HepG2 (cell line): ENCODE results near the gene USH2A. TPM values are rescaled to one million over a fixed set of nuclear protein-coding genes. Genes with fewer than 3 reads are reported as not detected.

Experiments
- ATAC-seq: fragments of 200-7000 bp; cut with Tn5 transposase; 3 replicates; pipeline ENCODE4 v1.9.1; 2020; ENCODE audit warnings: mild to moderate bottlenecking, moderate library complexity
- BruUV-seq: library from RNA; stranded (reverse); fragments of 400-500 nt; replicated peaks from 2 replicates; lab custom pipeline; 2021; lab: Mats Ljungman, UMichigan
- CTCF ChIA-PET: fragments of 300-600 bp; formaldehyde crosslinking; extraction: SDS; loops from one replicate; lab custom pipeline; 2021; ENCODE audit warnings: low total read pairs, inconsistent platforms, low intra/inter-chr PET ratio; lab: Yijun Ruan, JAX
- POLR2A ChIA-PET: fragments of 350-600 bp; sonication (Branson Sonifier 250); formaldehyde crosslinking; loops from one replicate; lab custom pipeline; 2020; ENCODE audit warnings: antibody characterized with exemption, inconsistent platforms; lab: Yijun Ruan, JAX
- DNase-seq: peaks from one replicate; pipeline ENCODE4 v3.0.0-alpha.2; 2015; ENCODE audit warnings: low spot score
- FAIRE-seq: peaks from 3 replicates; lab custom pipeline; 2011; peaks lifted over from hg19 to GRCh38; lab: Jason Lieb, UNC
- H2AFZ ChIP-seq: one replicate; pipeline ENCODE4 v1.6.1; 2011; ENCODE audit warnings: low read length, inconsistent platforms
- H3K27ac ChIP-seq: fragments of 300-600 bp; 3 replicates; pipeline ENCODE4 v1.8.0; 2011; ENCODE audit warnings: mixed run types, mild to moderate bottlenecking, mixed read lengths, low read length, inconsistent platforms; ENCODE audit not compliant: insufficient read depth; ENCODE audit errors: extremely low read length
- H3K27me3 ChIP-seq, 2 experiments: fragments of 200-600 bp in 1 of 2; 2 replicates in 1 of 2; 3 replicates in 1 of 2; pipeline versions ENCODE4 v1.6.0 to v1.8.0; 2011; ENCODE audit warnings: low read length in 2 of 2, mild to moderate bottlenecking in 2 of 2, moderate library complexity in 2 of 2, inconsistent platforms in 1 of 2; ENCODE audit not compliant: insufficient read depth in 2 of 2, control insufficient read depth in 1 of 2
- H3K36me3 ChIP-seq, 2 experiments: fragments of 200-600 bp in 1 of 2; replicated peaks in 1 of 2; 2 replicates in 1 of 2; 3 replicates in 1 of 2; pipeline versions ENCODE4 v1.5.1 to v1.8.0; 2011; ENCODE audit warnings: low read length in 2 of 2, inconsistent platforms in 1 of 2; ENCODE audit not compliant: insufficient read depth in 2 of 2, control insufficient read depth in 1 of 2
- H3K4me1 ChIP-seq: 2 replicates; pipeline ENCODE4 v1.5.1; 2012; ENCODE audit warnings: low read length, inconsistent platforms; ENCODE audit not compliant: insufficient read depth
- H3K4me2 ChIP-seq: 2 replicates; pipeline ENCODE4 v1.6.0; 2011; ENCODE audit warnings: low read depth, low read length, inconsistent platforms
- H3K4me3 ChIP-seq, 3 experiments: fragments of 200-600 bp in 1 of 3; sonication (generic), shearing (Covaris generic) in 1 of 3; replicated peaks in 1 of 3; 2 replicates each; pipeline ENCODE4 v1.5.1; 2011 to 2016; ENCODE audit warnings: low read length in 3 of 3, inconsistent platforms in 2 of 3, low read depth in 2 of 3, mild to moderate bottlenecking in 2 of 3, control low read depth in 1 of 3, mixed read lengths in 1 of 3; ENCODE audit not compliant: insufficient read depth in 1 of 3
- H3K79me2 ChIP-seq: one replicate; pipeline ENCODE4 v1.6.1; 2011; ENCODE audit warnings: low read length, inconsistent platforms; ENCODE audit not compliant: insufficient read depth
- H3K9ac ChIP-seq: 2 replicates; pipeline ENCODE4 v1.6.0; 2011; ENCODE audit warnings: mild to moderate bottlenecking, low read depth, low read length, inconsistent platforms; ENCODE audit not compliant: insufficient read depth
- H3K9me3 ChIP-seq: 2 replicates; pipeline ENCODE4 v1.5.1; 2012; ENCODE audit warnings: mild to moderate bottlenecking, low read length
- H4K20me1 ChIP-seq: 2 replicates; pipeline ENCODE4 v1.6.0; 2011; ENCODE audit warnings: inconsistent platforms, mild to moderate bottlenecking, low read length, moderate library complexity; ENCODE audit not compliant: insufficient read depth
- GZF1 ChIP-seq: sonication (generic); formaldehyde crosslinking; IDR thresholded peaks from 2 replicates; pipeline ENCODE4 v1.5.1; 2020; ENCODE audit warnings: mild to moderate bottlenecking, missing genetic modification reagents
- IKZF1 ChIP-seq: fragments of 450-650 bp; IDR thresholded peaks from 2 replicates; pipeline ENCODE4 v1.7.1; 2016
- JUNB ChIP-seq: sonication (generic); formaldehyde crosslinking; IDR thresholded peaks from 2 replicates; pipeline ENCODE4 v1.8.0; 2022; ENCODE audit warnings: missing genetic modification reagents, mild to moderate bottlenecking, borderline replicate concordance
- LRRFIP1 ChIP-seq: sonication (generic); formaldehyde crosslinking; conservative IDR thresholded peaks from 2 replicates; pipeline ENCODE4 v1.4.0; 2020; ENCODE audit warnings: missing genetic modification reagents
- PTBP1 ChIP-seq: fragments of 200-400 bp; formaldehyde crosslinking; IDR thresholded peaks from 2 replicates; pipeline ENCODE4 v1.6.1; 2018; ENCODE audit warnings: low read length, low read depth; ENCODE audit not compliant: poor library complexity, severe bottlenecking
- RBM39 ChIP-seq: fragments of 200-400 bp; formaldehyde crosslinking; IDR thresholded peaks from one replicate; pipeline ENCODE4 v1.6.1; 2018; ENCODE audit warnings: antibody characterized with exemption, mild to moderate bottlenecking, low read depth, low read length; ENCODE audit not compliant: poor library complexity, severe bottlenecking
- RFX3 ChIP-seq: IDR thresholded peaks from 2 replicates; pipeline ENCODE4 v1.6.1; 2016; ENCODE audit warnings: missing biosample characterization, missing genetic modification reagents
- SETDB1 ChIP-seq: sonication (generic); formaldehyde crosslinking; IDR thresholded peaks from 2 replicates; pipeline ENCODE4 v1.5.1; 2020; ENCODE audit warnings: missing genetic modification reagents, mild to moderate bottlenecking, borderline replicate concordance
- SRF ChIP-seq: IDR thresholded peaks from 2 replicates; pipeline ENCODE4 v1.6.1; 2011; ENCODE audit warnings: mild to moderate bottlenecking, low read depth, low read length, moderate library complexity
- TBL1XR1 ChIP-seq: fragments of 150-350 bp; IDR thresholded peaks from 2 replicates; pipeline ENCODE4 v1.6.1; 2014; ENCODE audit warnings: borderline replicate concordance, low read length; ENCODE audit not compliant: partially characterized antibody
- ZNF17 ChIP-seq: sonication (generic); formaldehyde crosslinking; IDR thresholded peaks from 2 replicates; pipeline ENCODE4 v1.5.0; 2020; ENCODE audit warnings: mild to moderate bottlenecking, missing genetic modification reagents
- ZNF230 ChIP-seq: sonication (generic); formaldehyde crosslinking; IDR thresholded peaks from 2 replicates; pipeline ENCODE4 v1.4.0; 2020; ENCODE audit warnings: mild to moderate bottlenecking, missing genetic modification reagents
- ZNF253 ChIP-seq: sonication (generic); formaldehyde crosslinking; IDR thresholded peaks from 2 replicates; pipeline ENCODE4 v1.8.0; 2022; ENCODE audit warnings: mild to moderate bottlenecking, missing genetic modification reagents, borderline replicate concordance
- ZNF256 ChIP-seq: sonication (generic); formaldehyde crosslinking; conservative IDR thresholded peaks from 2 replicates; pipeline ENCODE4 v1.4.0; 2020; ENCODE audit warnings: missing genetic modification reagents
- ZNF34 ChIP-seq: sonication (generic); formaldehyde crosslinking; IDR thresholded peaks from 2 replicates; pipeline ENCODE4 v1.4.0; 2020; ENCODE audit warnings: mild to moderate bottlenecking, missing genetic modification reagents, borderline replicate concordance
- ZNF569 ChIP-seq: sonication (generic); formaldehyde crosslinking; IDR thresholded peaks from 2 replicates; pipeline ENCODE4 v1.5.0; 2020; ENCODE audit warnings: mild to moderate bottlenecking, missing genetic modification reagents, moderate library complexity, borderline replicate concordance
- ZNF713 ChIP-seq: sonication (generic); formaldehyde crosslinking; IDR thresholded peaks from 2 replicates; pipeline ENCODE4 v1.4.0; 2020; ENCODE audit warnings: mild to moderate bottlenecking, missing genetic modification reagents
- ZNF790 ChIP-seq: sonication (generic); formaldehyde crosslinking; IDR thresholded peaks from 2 replicates; pipeline ENCODE4 v1.8.0; 2022; ENCODE audit warnings: missing genetic modification reagents, mild to moderate bottlenecking, borderline replicate concordance
- ZSCAN25 ChIP-seq: sonication (generic); formaldehyde crosslinking; IDR thresholded peaks from 2 replicates; pipeline ENCODE4 v1.8.0; 2022; ENCODE audit warnings: mild to moderate bottlenecking, missing genetic modification reagents
- WGBS: methylation state at CpG from one replicate; pipeline ENCODE4 v1.1.6; 2017; ENCODE audit warnings: low lambda C conversion rate; 5-methylcytosine and 5-hydroxymethylcytosine counted together
- in situ Hi-C: cut with HindIII; loops from 2 replicates; pipeline ENCODE4 v1.10.0; 2017; ENCODE audit warnings: low pct_unique_long_range_greater_than_20kb; ENCODE audit not compliant: extremely low pct_ligation_motif_present
- intact Hi-C: fragments of 100-400 bp; cut with micrococcal nuclease; formaldehyde crosslinking; loops from one replicate; pipeline ENCODE4 v1.10.0; 2022; ENCODE audit not compliant: unreplicated experiment
- polyA plus RNA-seq, 8 experiments: library from polyadenylated mRNA; depleted of rRNA in 3 of 8; stranded (reverse) in 7 of 8; unstranded in 1 of 8; fragments of >200 nt; fragmentation: Illumina TruSeq in 4 of 8; extraction: Trizol in 4 of 8; gene quantifications; 2 replicates each; pipeline versions ENCODE4 v1.2.1 to v1.2.3, GENCODE V29; 2011 to 2016; ENCODE audit warnings: low read depth in 4 of 8, missing spikeins in 1 of 8, mixed read lengths in 1 of 8; ENCODE audit not compliant: insufficient read depth in 1 of 8
- total RNA-seq, 5 experiments: library from RNA; depleted of rRNA; stranded (reverse); fragments of >200 nt; fragmentation: Illumina TruSeq; extraction: Trizol; gene quantifications; 2 replicates each; pipeline ENCODE4 v1.2.3, GENCODE V29; 2016; ENCODE audit warnings: low read depth in 1 of 5
- TF ChIP-seq, protein P1 (sequence below): sonication (generic); formaldehyde crosslinking; IDR thresholded peaks from 2 replicates; pipeline ENCODE4 v1.9.0; 2021; ENCODE audit warnings: missing genetic modification reagents, mild to moderate bottlenecking, borderline replicate concordance

Gene USH2A
- total and polyA plus RNA-seq, 2 of the 13 experiments (the other 11 are each of a cell fraction or from before 2014, with no cell fraction given): 0.02 TPM; not detected in 1

DNA sequence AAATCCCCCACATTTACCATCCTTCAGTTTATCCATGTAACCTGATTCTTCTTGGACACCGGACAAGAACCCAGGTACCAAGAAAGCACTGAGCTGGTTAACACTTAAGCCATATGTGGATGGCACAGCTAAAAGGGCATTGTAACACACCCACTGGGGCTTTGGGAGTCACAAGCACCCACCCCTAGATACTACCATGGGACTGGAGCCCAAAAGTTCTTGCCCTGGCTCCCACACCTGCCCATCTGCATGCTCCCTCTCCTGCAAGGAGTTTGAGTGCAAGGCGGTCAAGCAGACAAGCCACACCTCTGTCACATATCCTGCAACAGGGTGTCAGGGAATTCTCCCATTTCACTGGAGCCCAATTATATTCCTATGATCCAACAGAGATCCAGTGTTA, 270.1 kb downstream of the USH2A start:
- intact Hi-C loops (no loop called here), in situ Hi-C loops (no loop called here)
- DNase-seq (no peak), ATAC-seq (no peak), FAIRE-seq (no peak)
- Histone ChIP-seq H3K27me3 (no peaks in the 10 kb centered on the region), H3K9ac (no peak overlapping the region), H3K4me3 (no peak overlapping the region), H3K9me3 (no peaks in the 10 kb centered on the region), H4K20me1 (no peaks in the 10 kb centered on the region), H3K27ac (no peak overlapping the region), H3K4me2 (no peak overlapping the region), H2AFZ (no peak overlapping the region), H3K36me3 (no peaks in the 10 kb centered on the region), H3K79me2 (no peaks in the 10 kb centered on the region), H3K4me1 (no peaks in the 10 kb centered on the region)
- no peak for TF ChIP-seq ZNF230 (CRISPR knock-in tag)
- no peak for TF ChIP-seq ZNF253 (CRISPR knock-in tag)
- TF ChIP-seq ZNF569 (CRISPR knock-in tag): no peak
- no peak for TF ChIP-seq RFX3 (CRISPR knock-in tag)
- no peak for TF ChIP-seq ZNF713 (CRISPR knock-in tag)
- TF ChIP-seq, protein P1, sequence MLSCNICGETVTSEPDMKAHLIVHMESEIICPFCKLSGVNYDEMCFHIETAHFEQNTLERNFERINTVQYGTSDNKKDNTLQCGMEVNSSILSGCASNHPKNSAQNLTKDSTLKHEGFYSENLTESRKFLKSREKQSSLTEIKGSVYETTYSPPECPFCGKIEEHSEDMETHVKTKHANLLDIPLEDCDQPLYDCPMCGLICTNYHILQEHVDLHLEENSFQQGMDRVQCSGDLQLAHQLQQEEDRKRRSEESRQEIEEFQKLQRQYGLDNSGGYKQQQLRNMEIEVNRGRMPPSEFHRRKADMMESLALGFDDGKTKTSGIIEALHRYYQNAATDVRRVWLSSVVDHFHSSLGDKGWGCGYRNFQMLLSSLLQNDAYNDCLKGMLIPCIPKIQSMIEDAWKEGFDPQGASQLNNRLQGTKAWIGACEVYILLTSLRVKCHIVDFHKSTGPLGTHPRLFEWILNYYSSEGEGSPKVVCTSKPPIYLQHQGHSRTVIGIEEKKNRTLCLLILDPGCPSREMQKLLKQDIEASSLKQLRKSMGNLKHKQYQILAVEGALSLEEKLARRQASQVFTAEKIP (CRISPR knock-in tag): no peak
- TF ChIP-seq GZF1 (CRISPR knock-in tag): no peak
- TF ChIP-seq TBL1XR1: no peak
- no peak for TF ChIP-seq SETDB1 (CRISPR knock-in tag)
- no peak for TF ChIP-seq ZNF17 (CRISPR knock-in tag)
- TF ChIP-seq ZNF256 (CRISPR knock-in tag): no peak
- no peak for TF ChIP-seq ZSCAN25
- TF ChIP-seq ZNF790: no peak
- TF ChIP-seq SRF: no peak
- no peak for TF ChIP-seq LRRFIP1 (CRISPR knock-in tag)
- TF ChIP-seq IKZF1: no peak
- TF ChIP-seq ZNF34: no peak
- TF ChIP-seq RBM39: no peak
- TF ChIP-seq PTBP1: no peak
- TF ChIP-seq JUNB (CRISPR knock-in tag): no peak
- ChIA-PET POLR2A (no interaction called here), CTCF (no interaction called here)
- WGBS: 32% methylated on average over 2 of the region's 2 CpGs
- no TSS peak for BruUV-seq
